Measurements from ENCODE around the gene AXIN2.

- TF ChIP-seq CTCF (IDR thresholded peaks at IDR 0.05) (no peak), POLR2A (IDR thresholded peaks at IDR 0.05) (no peak), EP300 (IDR thresholded peaks at IDR 0.05; ENCODE audit: low read depth) (no peak)
Observed at GRCh38 chr17:65537343-65537844, 24.1 kb downstream of the AXIN2 start.
